Activated CD8-positive, alpha-beta T cell treated with anti-CD3 and anti-CD28 coated beads for 36 hours (primary cell): ENCODE results near the gene PDE4B. TPM values are rescaled to one million over a fixed set of nuclear protein-coding genes. Genes with fewer than 3 reads are reported as not detected.

Experiments
- ATAC-seq: fragments of 200-7000 bp; cut with Tn5 transposase; one replicate; pipeline ENCODE4 v1.10.0; 2021; ENCODE audit warnings: mild to moderate bottlenecking, moderate library complexity
- CTCF ChIA-PET: fragments of 350-600 bp; sonication (Branson Sonifier 250); formaldehyde crosslinking; loops from one replicate; lab custom pipeline; 2021; ENCODE audit warnings: antibody characterized with exemption; lab: Charles Lee
- POLR2A ChIA-PET: fragments of 350-600 bp; sonication (Branson Sonifier 250); formaldehyde crosslinking; loops from one replicate; lab custom pipeline; 2021; ENCODE audit warnings: antibody characterized with exemption; lab: Charles Lee
- DNase-seq: peaks from one replicate; pipeline ENCODE4 v3.0.0-alpha.2; 2020
- H3K27ac Mint-ChIP-seq: one replicate; pipeline ENCODE4 v1.8.0; 2021; ENCODE audit warnings: mild to moderate bottlenecking, mixed read lengths
- H3K27me3 Mint-ChIP-seq: one replicate; pipeline ENCODE4 v1.8.0; 2021; ENCODE audit warnings: mixed read lengths
- H3K36me3 Mint-ChIP-seq: one replicate; pipeline ENCODE4 v1.8.0; 2021; ENCODE audit warnings: low read depth, mixed read lengths
- H3K4me1 Mint-ChIP-seq: one replicate; pipeline ENCODE4 v1.8.0; 2021; ENCODE audit warnings: low read depth, mixed read lengths
- H3K4me3 Mint-ChIP-seq: one replicate; pipeline ENCODE4 v1.8.0; 2021; ENCODE audit warnings: mild to moderate bottlenecking, moderate library complexity, mixed read lengths
- H3K9me3 Mint-ChIP-seq: one replicate; pipeline ENCODE4 v1.8.0; 2021; ENCODE audit warnings: mixed read lengths
- intact Hi-C: fragments of 100-400 bp; cut with micrococcal nuclease; formaldehyde crosslinking; loops from one replicate; pipeline ENCODE4 v1.10.0; 2022
- total RNA-seq, 2 experiments: library from RNA; stranded (reverse); gene quantifications; one replicate each; pipeline ENCODE4 v1.2.3, GENCODE V29; 2021
- TF ChIP-seq, protein P1 (sequence below): fragments of 200-600 bp; IDR thresholded peaks from one replicate; pipeline ENCODE4 v1.8.0; 2022; ENCODE audit warnings: antibody characterized with exemption, mild to moderate bottlenecking

PDE4B gene
- total RNA-seq, 2 experiments from 2014 or later = 32.4 to 33.1 TPM

DNA sequence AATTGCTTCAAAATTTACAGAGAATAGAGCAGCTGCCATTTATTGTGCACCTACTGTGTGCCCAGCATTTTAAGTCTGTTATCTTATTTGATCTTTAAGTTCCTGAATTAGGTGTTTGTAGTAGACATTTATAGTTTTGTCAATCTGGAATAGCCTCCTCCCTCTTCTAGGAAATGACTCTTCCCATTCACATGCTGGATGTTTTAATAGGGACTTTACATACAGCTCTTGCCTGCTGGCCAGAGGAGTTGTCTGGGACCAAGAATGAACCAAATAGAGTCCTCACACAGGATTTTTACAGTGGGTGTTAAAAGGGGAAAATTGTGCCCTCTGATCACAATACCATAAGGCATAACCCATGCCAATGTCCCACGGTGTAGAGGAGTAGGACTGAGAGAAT is 367.1 kb downstream of the PDE4B start:
- no peaks in the 10 kb centered on the region for H3K36me3 Mint-ChIP-seq
- no peak overlapping the region for H3K4me3 Mint-ChIP-seq
- H3K9me3 Mint-ChIP-seq = no peaks in the 10 kb centered on the region
- CTCF ChIA-PET = no interaction called here
- DNase-seq (no peak), ATAC-seq (no peak)
- H3K4me1 Mint-ChIP-seq = no peaks in the 10 kb centered on the region
- intact Hi-C loops = no loop called here
- POLR2A ChIA-PET = no interaction called here
- H3K27me3 Mint-ChIP-seq = peaks cover 9% of the 10 kb centered on the region
- no peak overlapping the region for H3K27ac Mint-ChIP-seq
- TF ChIP-seq, protein P1, sequence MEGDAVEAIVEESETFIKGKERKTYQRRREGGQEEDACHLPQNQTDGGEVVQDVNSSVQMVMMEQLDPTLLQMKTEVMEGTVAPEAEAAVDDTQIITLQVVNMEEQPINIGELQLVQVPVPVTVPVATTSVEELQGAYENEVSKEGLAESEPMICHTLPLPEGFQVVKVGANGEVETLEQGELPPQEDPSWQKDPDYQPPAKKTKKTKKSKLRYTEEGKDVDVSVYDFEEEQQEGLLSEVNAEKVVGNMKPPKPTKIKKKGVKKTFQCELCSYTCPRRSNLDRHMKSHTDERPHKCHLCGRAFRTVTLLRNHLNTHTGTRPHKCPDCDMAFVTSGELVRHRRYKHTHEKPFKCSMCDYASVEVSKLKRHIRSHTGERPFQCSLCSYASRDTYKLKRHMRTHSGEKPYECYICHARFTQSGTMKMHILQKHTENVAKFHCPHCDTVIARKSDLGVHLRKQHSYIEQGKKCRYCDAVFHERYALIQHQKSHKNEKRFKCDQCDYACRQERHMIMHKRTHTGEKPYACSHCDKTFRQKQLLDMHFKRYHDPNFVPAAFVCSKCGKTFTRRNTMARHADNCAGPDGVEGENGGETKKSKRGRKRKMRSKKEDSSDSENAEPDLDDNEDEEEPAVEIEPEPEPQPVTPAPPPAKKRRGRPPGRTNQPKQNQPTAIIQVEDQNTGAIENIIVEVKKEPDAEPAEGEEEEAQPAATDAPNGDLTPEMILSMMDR = no peak

DNA sequence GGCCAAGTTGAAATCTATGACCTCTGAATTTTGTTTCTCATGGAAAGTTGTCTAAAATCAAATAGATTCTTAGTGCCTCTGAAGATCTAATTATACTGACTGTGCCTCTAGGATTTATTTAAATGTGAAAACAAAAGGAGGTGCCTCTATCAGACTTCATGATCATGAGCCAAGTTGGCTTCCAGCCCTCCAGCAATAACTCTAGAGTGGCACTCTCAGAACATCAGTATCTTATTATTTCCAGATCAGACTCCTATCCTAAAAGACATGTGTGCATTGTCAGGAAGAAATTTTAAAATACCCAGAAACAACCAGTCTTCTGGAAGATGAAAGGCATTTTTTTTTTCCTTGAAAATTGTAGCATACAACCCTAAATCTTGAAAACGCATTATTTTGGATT is 368.0 kb downstream of the PDE4B start:
- peaks cover 9% of the 10 kb centered on the region for H3K27me3 Mint-ChIP-seq
- TF ChIP-seq, protein P1 = no peak
- no peak overlapping the region for H3K4me3 Mint-ChIP-seq
- DNase-seq (no peak), ATAC-seq (no peak)
- intact Hi-C loops = no loop called here
- no peaks in the 10 kb centered on the region for H3K4me1 Mint-ChIP-seq
- no peaks in the 10 kb centered on the region for H3K36me3 Mint-ChIP-seq
- ChIA-PET POLR2A (no interaction called here), CTCF (no interaction called here)
- H3K9me3 Mint-ChIP-seq = no peaks in the 10 kb centered on the region
- no peak overlapping the region for H3K27ac Mint-ChIP-seq

DNA sequence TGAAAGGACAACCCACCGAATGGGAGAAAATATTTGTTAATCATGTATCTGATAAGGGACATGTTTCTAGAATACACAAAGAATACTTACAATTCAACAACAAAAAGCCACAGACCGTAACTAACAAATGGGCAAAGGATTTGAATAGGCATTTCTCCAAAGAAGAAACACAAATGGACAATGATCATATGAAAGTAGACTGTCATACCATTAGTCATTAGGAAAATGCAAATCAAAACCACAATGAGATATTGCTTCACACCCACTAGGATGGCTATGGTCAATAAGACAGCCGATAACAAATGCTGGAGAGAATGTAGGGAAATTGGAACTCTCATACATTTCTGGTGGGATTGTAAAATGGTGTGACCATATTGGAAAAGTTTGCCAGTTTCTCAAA is 374.1 kb downstream of the PDE4B start:
- H3K27ac Mint-ChIP-seq = no peak overlapping the region
- no peaks in the 10 kb centered on the region for H3K36me3 Mint-ChIP-seq
- ATAC-seq (no peak), DNase-seq (no peak)
- H3K4me1 Mint-ChIP-seq = peaks cover 15% of the 10 kb centered on the region
- POLR2A ChIA-PET = no interaction called here
- peaks cover 12% of the 10 kb centered on the region for H3K27me3 Mint-ChIP-seq
- no peaks in the 10 kb centered on the region for H3K9me3 Mint-ChIP-seq
- CTCF ChIA-PET = interaction anchor here (1.2 to 1.6 kb wide), 2 partner anchors 10 to 75 kb away, joined by 3 read pairs; no protein-coding TSS in a partner anchor
- TF ChIP-seq, protein P1 = no peak
- intact Hi-C loops = no loop called here
- no peak overlapping the region for H3K4me3 Mint-ChIP-seq

DNA sequence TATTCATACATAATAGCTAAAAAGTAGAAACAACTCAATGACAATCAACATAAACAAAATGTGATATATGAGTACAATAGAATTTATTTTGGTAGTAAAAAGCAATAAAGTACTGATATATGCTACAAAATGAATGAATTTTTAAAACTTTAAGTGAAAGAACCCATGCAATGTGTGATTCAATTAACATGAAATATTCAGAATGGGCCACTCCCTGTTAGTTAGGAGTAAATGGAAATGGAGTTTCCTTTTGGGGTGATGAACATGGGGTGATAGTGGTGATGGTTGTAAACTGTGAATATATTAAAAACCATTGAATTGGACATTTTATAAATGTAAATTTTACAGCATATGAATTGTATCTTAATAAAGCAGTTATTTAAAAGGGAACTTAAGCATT is 374.6 kb downstream of the PDE4B start:
- Mint-ChIP-seq H3K9me3 (no peaks in the 10 kb centered on the region), H3K27me3 (peaks cover 12% of the 10 kb centered on the region), H3K4me3 (no peak overlapping the region), H3K27ac (no peak overlapping the region), H3K36me3 (no peaks in the 10 kb centered on the region), H3K4me1 (peaks cover 15% of the 10 kb centered on the region)
- intact Hi-C loops = no loop called here
- CTCF ChIA-PET = interaction anchor here (1.2 to 1.6 kb wide), 2 partner anchors 10 to 75 kb away, joined by 3 read pairs; no protein-coding TSS in a partner anchor
- ATAC-seq (no peak), DNase-seq (no peak)
- TF ChIP-seq, protein P1 = no peak
- POLR2A ChIA-PET = no interaction called here

DNA sequence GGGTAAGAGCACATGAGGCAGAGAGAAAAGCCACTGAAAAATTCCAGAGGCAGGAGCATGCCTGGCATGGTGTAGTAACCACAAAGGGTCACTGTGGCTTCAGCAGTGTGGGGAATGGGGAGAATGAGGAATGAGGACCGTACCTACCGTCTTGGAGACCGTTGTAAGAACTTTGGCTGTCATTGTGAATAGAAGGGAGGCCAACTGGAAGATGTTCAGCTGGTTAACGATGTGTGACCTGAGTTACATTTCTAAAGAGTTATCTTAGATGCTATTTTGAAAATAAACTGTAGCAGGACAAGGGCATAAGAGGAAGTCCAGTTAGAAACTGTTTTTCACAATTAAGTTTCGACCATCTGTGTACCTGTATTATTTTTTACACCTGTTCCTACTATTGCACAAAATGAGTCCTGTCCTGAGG is 375.8 kb downstream of the PDE4B start:
- DNase-seq (no peak), ATAC-seq (no peak)
- Mint-ChIP-seq H3K36me3 (no peaks in the 10 kb centered on the region), H3K4me1 (peaks cover 15% of the 10 kb centered on the region), H3K4me3 (no peak overlapping the region), H3K27ac (no peak overlapping the region), H3K9me3 (no peaks in the 10 kb centered on the region), H3K27me3 (peaks cover 12% of the 10 kb centered on the region)
- TF ChIP-seq, protein P1 = no peak
- ChIA-PET POLR2A (no interaction called here), CTCF (no interaction called here)
- intact Hi-C loops = no loop called here
